KMS-11 (cell line): ENCODE results near the gene CEL.

Experiments used
- H2AFZ ChIP-seq: fragments of 200-600 bp; sonication (generic); 2 replicates; pipeline ENCODE4 v1.6.1; 2016; ENCODE audit warnings: antibody characterized with exemption, mixed run types, low read depth
- H3K27ac ChIP-seq: fragments of 200-600 bp; sonication (generic); 2 replicates; pipeline ENCODE4 v1.6.1; 2016; ENCODE audit warnings: mild to moderate bottlenecking, mixed run types
- H3K27me3 ChIP-seq: fragments of 200-600 bp; sonication (generic); 2 replicates; pipeline ENCODE4 v1.6.1; 2017; ENCODE audit warnings: mild to moderate bottlenecking, low read depth, mixed run types, moderate library complexity; ENCODE audit not compliant: insufficient read depth
- H3K36me3 ChIP-seq: fragments of 200-600 bp; sonication (generic); 2 replicates; pipeline ENCODE4 v1.6.1; 2017; ENCODE audit warnings: mild to moderate bottlenecking, mixed run types; ENCODE audit not compliant: insufficient read depth
- H3K4me1 ChIP-seq: fragments of 200-600 bp; sonication (generic); 2 replicates; pipeline ENCODE4 v1.6.1; 2016; ENCODE audit warnings: mild to moderate bottlenecking, low read depth, mixed run types; ENCODE audit not compliant: poor library complexity, severe bottlenecking
- H3K4me2 ChIP-seq: fragments of 200-600 bp; sonication (generic); 2 replicates; pipeline ENCODE4 v1.7.0; 2016; ENCODE audit warnings: mild to moderate bottlenecking, mixed run types
- H3K4me3 ChIP-seq: fragments of 200-600 bp; sonication (generic); IDR thresholded peaks from 2 replicates; pipeline ENCODE4 v1.6.1; 2017; ENCODE audit warnings: low read depth, low read length, mixed read lengths; ENCODE audit not compliant: insufficient read depth
- H3K79me2 ChIP-seq: fragments of 200-600 bp; sonication (generic); 2 replicates; pipeline ENCODE4 v1.6.1; 2016; ENCODE audit warnings: low read depth, mixed run types; ENCODE audit not compliant: insufficient read depth
- H3K9ac ChIP-seq: fragments of 200-600 bp; sonication (generic); 2 replicates; pipeline ENCODE4 v1.6.1; 2016; ENCODE audit warnings: mild to moderate bottlenecking, mixed run types
- H4K20me1 ChIP-seq: fragments of 200-600 bp; sonication (generic); 2 replicates; pipeline ENCODE4 v1.6.1; 2016; ENCODE audit warnings: mild to moderate bottlenecking, mixed run types; ENCODE audit not compliant: insufficient read depth
- TF ChIP-seq, protein P1 (sequence below): fragments of 200-600 bp; sonication (generic); conservative IDR thresholded peaks from 2 replicates; pipeline ENCODE4 v1.6.1; 2017; ENCODE audit warnings: low read depth, mild to moderate bottlenecking, antibody characterized with exemption, low read length, moderate library complexity, mixed read lengths

CEL gene

DNA sequence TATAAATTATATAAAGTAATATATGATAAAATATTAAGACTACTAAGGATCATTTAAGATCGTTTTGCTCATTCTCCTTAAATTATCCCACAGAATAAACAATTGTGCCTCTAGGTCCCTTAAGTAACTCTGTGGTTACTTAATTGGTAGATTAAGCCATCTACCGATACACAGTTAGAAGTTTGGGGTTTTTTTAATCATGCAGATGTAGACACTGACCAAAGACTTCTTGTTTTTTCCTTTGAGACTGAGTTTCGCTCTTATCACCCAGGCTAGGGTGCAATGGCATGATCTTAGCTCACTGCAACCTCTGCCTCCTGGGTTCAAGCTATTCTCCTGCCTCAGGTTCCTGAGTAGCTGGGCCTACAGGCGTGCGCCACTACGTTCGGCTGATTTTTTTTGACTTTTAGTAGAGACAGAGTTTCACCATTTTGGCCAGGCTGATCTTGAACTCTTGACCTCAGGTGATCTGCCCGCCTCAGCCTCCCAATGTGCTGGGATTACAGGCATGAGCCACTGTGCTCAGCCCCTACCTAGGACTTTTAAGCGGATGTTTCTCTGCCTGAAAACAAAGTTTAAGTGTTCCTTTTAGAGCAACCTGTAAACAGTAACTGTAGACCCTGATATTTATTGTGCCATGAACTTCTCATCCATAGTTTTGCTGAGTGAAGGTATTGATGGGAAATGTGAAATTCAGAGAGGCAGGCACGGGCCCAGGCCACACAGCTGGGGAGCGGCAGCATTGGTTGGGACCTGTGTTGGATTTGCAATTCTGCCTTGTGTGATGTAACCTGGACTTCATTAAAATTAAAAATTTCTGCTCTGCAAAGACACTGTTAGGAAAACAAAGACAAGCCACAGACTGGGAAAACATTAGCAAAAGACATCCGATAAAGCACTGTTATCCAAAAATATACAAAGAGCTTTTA, 11.6 kb downstream of the CEL start:
- H3K4me3 ChIP-seq: no peak overlapping the region
- TF ChIP-seq, protein P1, sequence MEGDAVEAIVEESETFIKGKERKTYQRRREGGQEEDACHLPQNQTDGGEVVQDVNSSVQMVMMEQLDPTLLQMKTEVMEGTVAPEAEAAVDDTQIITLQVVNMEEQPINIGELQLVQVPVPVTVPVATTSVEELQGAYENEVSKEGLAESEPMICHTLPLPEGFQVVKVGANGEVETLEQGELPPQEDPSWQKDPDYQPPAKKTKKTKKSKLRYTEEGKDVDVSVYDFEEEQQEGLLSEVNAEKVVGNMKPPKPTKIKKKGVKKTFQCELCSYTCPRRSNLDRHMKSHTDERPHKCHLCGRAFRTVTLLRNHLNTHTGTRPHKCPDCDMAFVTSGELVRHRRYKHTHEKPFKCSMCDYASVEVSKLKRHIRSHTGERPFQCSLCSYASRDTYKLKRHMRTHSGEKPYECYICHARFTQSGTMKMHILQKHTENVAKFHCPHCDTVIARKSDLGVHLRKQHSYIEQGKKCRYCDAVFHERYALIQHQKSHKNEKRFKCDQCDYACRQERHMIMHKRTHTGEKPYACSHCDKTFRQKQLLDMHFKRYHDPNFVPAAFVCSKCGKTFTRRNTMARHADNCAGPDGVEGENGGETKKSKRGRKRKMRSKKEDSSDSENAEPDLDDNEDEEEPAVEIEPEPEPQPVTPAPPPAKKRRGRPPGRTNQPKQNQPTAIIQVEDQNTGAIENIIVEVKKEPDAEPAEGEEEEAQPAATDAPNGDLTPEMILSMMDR: no peak
- H4K20me1 ChIP-seq: no peaks in the 10 kb centered on the region
- no peak overlapping the region for H3K9ac ChIP-seq
- H2AFZ ChIP-seq: no peak overlapping the region
- H3K4me2 ChIP-seq: no peak overlapping the region
- no peak overlapping the region for H3K27ac ChIP-seq
- no peaks in the 10 kb centered on the region; the same call in 1 of the 2 replicates for H3K27me3 ChIP-seq
- no peaks in the 10 kb centered on the region for H3K4me1 ChIP-seq
- no peaks in the 10 kb centered on the region for H3K36me3 ChIP-seq
- H3K79me2 ChIP-seq: no peaks in the 10 kb centered on the region

DNA sequence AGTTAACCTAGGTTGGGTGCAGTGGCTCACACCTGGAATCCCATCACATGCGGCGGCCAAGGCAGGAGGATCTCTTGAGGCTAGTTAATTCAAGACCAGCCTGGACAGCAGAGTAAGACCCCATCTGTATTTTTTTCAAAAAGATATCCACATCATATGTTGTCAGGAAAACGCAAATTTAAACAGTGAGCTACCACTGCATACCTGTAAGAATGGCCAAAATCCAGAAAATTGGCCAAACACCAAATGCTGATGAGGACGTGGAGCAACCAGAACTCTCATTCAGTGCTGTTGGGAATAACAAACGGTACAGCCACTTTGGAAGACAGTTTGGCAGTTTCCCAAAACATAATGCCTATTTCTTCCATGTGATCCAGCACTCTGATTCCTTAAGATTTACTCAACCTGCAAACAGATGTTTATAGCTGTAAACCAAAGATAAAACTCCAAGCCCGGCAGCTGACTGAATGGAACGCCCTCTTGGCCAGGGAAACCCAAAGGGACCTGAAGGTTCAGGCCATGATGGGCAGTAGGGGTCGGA, 12.4 kb downstream of the CEL start:
- H3K4me1 ChIP-seq: no peaks in the 10 kb centered on the region
- H4K20me1 ChIP-seq: no peaks in the 10 kb centered on the region
- H3K9ac ChIP-seq: no peak overlapping the region
- no peaks in the 10 kb centered on the region for H3K36me3 ChIP-seq
- H2AFZ ChIP-seq: no peak overlapping the region
- peaks cover 4% of the 10 kb centered on the region for H3K27me3 ChIP-seq
- H3K27ac ChIP-seq: no peak overlapping the region
- no peaks in the 10 kb centered on the region for H3K79me2 ChIP-seq
- H3K4me2 ChIP-seq: no peak overlapping the region
- no peak overlapping the region for H3K4me3 ChIP-seq
- TF ChIP-seq, protein P1: no peak

DNA sequence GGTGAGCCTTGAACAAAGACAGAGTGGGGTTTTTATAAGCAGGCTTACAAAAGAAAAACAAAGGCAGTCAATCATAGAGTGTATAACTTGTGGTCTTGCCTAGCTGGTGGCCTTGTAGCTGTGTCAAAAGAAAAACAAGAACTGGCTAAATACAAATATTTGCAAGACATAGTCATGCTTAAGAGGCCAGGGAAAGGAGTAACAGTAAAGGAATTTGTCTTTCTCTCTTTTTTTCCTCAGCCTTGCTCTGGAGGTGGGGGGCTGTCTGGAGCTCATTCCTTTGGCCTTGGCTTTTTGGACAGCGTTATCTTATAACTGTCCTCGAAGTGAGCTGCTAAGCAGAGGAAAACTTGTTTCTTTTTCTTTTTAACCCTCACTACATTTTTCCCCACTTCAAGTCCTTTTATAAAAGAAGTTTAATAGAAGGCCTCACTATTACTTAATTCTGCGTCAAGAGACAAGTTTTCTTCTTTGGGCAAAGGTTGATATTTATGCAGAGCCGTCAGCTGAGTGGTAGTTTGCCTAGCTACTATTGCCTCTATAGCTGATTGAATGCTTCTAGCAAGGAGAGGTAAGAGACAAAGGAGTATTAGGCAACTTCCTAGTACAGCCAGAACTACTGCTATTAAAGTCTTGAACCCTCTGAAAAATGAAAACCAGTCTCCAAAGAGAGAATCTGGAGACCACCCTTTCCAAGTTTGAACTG, 14.3 kb downstream of the CEL start:
- TF ChIP-seq, protein P1: no peak
- Histone ChIP-seq H3K27ac (no peak overlapping the region), H3K79me2 (no peaks in the 10 kb centered on the region), H4K20me1 (no peaks in the 10 kb centered on the region), H3K36me3 (no peaks in the 10 kb centered on the region), H3K4me2 (no peak overlapping the region), H3K27me3 (peaks cover 13% of the 10 kb centered on the region), H3K4me3 (no peak overlapping the region), H2AFZ (no peak overlapping the region), H3K9ac (no peak overlapping the region), H3K4me1 (no peaks in the 10 kb centered on the region)

DNA sequence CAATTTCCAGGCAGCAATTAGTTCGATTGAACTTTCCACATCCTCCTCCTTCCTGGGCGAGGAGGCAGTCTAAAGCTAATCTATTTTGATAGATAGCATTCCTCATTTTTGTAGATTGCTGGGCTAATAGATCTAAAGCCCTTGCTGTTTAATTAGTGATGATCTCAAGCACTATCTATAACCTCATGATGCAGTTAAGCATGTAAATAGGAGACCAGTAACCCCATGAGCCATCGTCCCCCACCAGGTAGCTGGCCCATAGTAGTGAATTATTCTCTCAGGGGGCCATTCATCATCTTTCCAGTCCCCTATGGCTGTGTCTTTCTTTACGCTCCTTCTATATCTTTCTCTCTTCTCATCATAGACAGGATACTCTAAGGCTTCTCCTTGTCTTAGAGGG, 14.9 kb downstream of the CEL start:
- Histone ChIP-seq H4K20me1 (no peaks in the 10 kb centered on the region), H3K27ac (no peak overlapping the region), H3K27me3 (peaks cover 13% of the 10 kb centered on the region), H3K4me2 (no peak overlapping the region), H3K4me3 (no peak overlapping the region), H3K4me1 (no peaks in the 10 kb centered on the region), H2AFZ (no peak overlapping the region), H3K9ac (no peak overlapping the region), H3K36me3 (no peaks in the 10 kb centered on the region), H3K79me2 (no peaks in the 10 kb centered on the region)
- TF ChIP-seq, protein P1: no peak
